A549 (cell line): ENCODE measurements around the gene CNKSR3. TPM values are rescaled to one million over a fixed set of nuclear protein-coding genes. Genes with fewer than 3 reads are reported as not detected.

ENCODE experiments used
- ATAC-seq, 2 experiments: fragments of 200-7000 bp in 1 of 2; fragments of >200 bp in 1 of 2; cut with Nextera tagmentation in 1 of 2; cut with Tn5 transposase in 1 of 2; 3 replicates each; pipeline versions ENCODE4 v1.8.0 to v1.9.1; 2018 to 2020; ENCODE audit warnings: mild to moderate bottlenecking in 1 of 2, moderate library complexity in 1 of 2
- CTCF ChIA-PET: fragments of 300-600 bp; sonication (Branson Sonifier 250); formaldehyde crosslinking; extraction: SDS; loops from one replicate; lab custom pipeline; 2021; ENCODE audit warnings: antibody characterized with exemption, inconsistent platforms; lab: Yijun Ruan, JAX
- POLR2A ChIA-PET: fragments of 350-600 bp; formaldehyde crosslinking; extraction: SDS; loops from one replicate; lab custom pipeline; 2021; ENCODE audit warnings: antibody characterized with exemption, inconsistent platforms; lab: Yijun Ruan, JAX
- DNase-seq, 2 experiments: peaks; one replicate each; pipeline versions ENCODE4 v3.0.0 to v3.0.0-alpha.2; 2011 to 2016; ENCODE audit warnings: low read depth in 1 of 2, low spot score in 1 of 2
- FAIRE-seq: peaks from 2 replicates; lab custom pipeline; 2011; peaks lifted over from hg19 to GRCh38; lab: Jason Lieb, UNC
- H3K27ac ChIP-seq, 2 experiments: fragments of >200 bp; sonication (Bioruptor Twin); formaldehyde crosslinking; 3 replicates each; pipeline ENCODE4 v1.5.1; 2016 to 2017
- H3K4me1 ChIP-seq: fragments of >200 bp; sonication (Bioruptor Twin); formaldehyde crosslinking; 3 replicates; pipeline ENCODE4 v1.6.1; 2016
- H3K4me2 ChIP-seq: fragments of >200 bp; sonication (Bioruptor Twin); formaldehyde crosslinking; 3 replicates; pipeline ENCODE4 v1.6.1; 2016
- H3K4me3 ChIP-seq: fragments of >200 bp; sonication (Bioruptor Twin); formaldehyde crosslinking; 3 replicates; pipeline ENCODE4 v1.5.1; 2016
- H3K9me3 ChIP-seq: fragments of >200 bp; sonication (Bioruptor Twin); formaldehyde crosslinking; 3 replicates; pipeline ENCODE4 v1.6.1; 2016
- EP300 ChIP-seq, 2 experiments: fragments of >200 bp; sonication (Bioruptor Twin); formaldehyde crosslinking; IDR thresholded peaks; 2 replicates in 1 of 2; 3 replicates in 1 of 2; pipeline ENCODE4 v1.6.1; 2016 to 2017
- FOXS1 ChIP-seq: fragments of 250-450 bp; sonication (Bioruptor Pico); IDR thresholded peaks from 2 replicates; pipeline ENCODE4 v1.5.0; 2020; ENCODE audit warnings: mild to moderate bottlenecking, moderate library complexity
- WGBS: methylation state at CpG from one replicate; pipeline ENCODE4 v1.1.6; 2017; ENCODE audit errors: missing lambda C conversion rate; 5-methylcytosine and 5-hydroxymethylcytosine counted together
- polyA plus RNA-seq, 4 experiments: library from polyadenylated mRNA; depleted of rRNA in 3 of 4; stranded (reverse); fragments of >200 nt; fragmentation: RNase III in 1 of 4; extraction: RNeasy Plus Mini Kit Qiagen cat#74134 plus additional on column Dnase treatment in 1 of 4; gene quantifications; 2 replicates in 3 of 4; 3 replicates in 1 of 4; pipeline ENCODE4 v1.2.3, GENCODE V29; 2011 to 2017
- small RNA-seq, 6 experiments: library from RNA; depleted of rRNA; stranded (forward); fragments of <200 nt; gene quantifications; one replicate each; pipeline ENCODE3, GENCODE V24; 2012
- TF ChIP-seq, protein P1 (sequence below): fragments of 200-600 bp; sonication (generic); IDR thresholded peaks from 2 replicates; pipeline ENCODE4 v1.6.1; 2016; ENCODE audit warnings: antibody characterized with exemption, mild to moderate bottlenecking, moderate library complexity
- TF ChIP-seq, protein P2 (sequence below): fragments of 450-650 bp; IDR thresholded peaks from 2 replicates; pipeline ENCODE4 v1.6.1; 2014; ENCODE audit warnings: antibody characterized with exemption
- TF ChIP-seq, protein P3 (sequence below): IDR thresholded peaks from 2 replicates; pipeline ENCODE4 v1.6.1; 2012; ENCODE audit warnings: low read depth, borderline replicate concordance

The CNKSR3 gene
- polyA plus RNA-seq, 2 of the 4 experiments (the other 2 are of a cell fraction), result 2.9 to 3.5 TPM

DNA sequence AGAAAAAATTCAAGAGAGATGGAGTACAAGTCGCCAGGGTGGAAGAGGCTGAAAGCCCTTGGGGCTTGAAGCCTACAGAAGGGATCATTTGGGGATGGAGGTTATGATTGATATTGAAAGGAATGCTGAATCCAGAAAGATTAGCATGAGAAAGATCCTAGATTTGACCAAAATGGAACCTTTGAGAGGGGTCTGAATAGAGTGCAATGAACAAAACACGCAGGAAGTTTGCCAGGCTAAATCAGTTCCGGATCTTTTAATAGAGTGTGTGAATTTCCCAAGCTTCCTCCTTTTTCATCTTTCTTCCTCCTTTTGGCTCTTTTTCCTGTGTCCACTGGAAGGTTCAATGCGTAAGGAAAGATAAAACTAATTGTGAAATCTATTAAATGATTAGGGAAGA lies 169.1 kb downstream of the CNKSR3 start:
- WGBS, result 78% methylated on average over 4 of the region's 4 CpGs
- ATAC-seq (no peak), DNase-seq (no peak), FAIRE-seq (no peak)
- Histone ChIP-seq H3K9me3 (0 out of 3 replicates have a peak, but pooled peaks cover 2% of the 10 kb centered on the region), H3K4me2 (no peak overlapping the region), H3K4me1 (no peaks in the 10 kb centered on the region)
- ChIA-PET POLR2A (no interaction called here), CTCF (no interaction called here)
- TF ChIP-seq EP300 (IDR thresholded peaks at IDR 0.05) (no peak), FOXS1 (CRISPR knock-in tag) (no peak)
- TF ChIP-seq, protein P1, sequence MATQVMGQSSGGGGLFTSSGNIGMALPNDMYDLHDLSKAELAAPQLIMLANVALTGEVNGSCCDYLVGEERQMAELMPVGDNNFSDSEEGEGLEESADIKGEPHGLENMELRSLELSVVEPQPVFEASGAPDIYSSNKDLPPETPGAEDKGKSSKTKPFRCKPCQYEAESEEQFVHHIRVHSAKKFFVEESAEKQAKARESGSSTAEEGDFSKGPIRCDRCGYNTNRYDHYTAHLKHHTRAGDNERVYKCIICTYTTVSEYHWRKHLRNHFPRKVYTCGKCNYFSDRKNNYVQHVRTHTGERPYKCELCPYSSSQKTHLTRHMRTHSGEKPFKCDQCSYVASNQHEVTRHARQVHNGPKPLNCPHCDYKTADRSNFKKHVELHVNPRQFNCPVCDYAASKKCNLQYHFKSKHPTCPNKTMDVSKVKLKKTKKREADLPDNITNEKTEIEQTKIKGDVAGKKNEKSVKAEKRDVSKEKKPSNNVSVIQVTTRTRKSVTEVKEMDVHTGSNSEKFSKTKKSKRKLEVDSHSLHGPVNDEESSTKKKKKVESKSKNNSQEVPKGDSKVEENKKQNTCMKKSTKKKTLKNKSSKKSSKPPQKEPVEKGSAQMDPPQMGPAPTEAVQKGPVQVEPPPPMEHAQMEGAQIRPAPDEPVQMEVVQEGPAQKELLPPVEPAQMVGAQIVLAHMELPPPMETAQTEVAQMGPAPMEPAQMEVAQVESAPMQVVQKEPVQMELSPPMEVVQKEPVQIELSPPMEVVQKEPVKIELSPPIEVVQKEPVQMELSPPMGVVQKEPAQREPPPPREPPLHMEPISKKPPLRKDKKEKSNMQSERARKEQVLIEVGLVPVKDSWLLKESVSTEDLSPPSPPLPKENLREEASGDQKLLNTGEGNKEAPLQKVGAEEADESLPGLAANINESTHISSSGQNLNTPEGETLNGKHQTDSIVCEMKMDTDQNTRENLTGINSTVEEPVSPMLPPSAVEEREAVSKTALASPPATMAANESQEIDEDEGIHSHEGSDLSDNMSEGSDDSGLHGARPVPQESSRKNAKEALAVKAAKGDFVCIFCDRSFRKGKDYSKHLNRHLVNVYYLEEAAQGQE, result no peak
- TF ChIP-seq, protein P2, sequence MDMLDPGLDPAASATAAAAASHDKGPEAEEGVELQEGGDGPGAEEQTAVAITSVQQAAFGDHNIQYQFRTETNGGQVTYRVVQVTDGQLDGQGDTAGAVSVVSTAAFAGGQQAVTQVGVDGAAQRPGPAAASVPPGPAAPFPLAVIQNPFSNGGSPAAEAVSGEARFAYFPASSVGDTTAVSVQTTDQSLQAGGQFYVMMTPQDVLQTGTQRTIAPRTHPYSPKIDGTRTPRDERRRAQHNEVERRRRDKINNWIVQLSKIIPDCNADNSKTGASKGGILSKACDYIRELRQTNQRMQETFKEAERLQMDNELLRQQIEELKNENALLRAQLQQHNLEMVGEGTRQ, result no peak
- TF ChIP-seq, protein P3, sequence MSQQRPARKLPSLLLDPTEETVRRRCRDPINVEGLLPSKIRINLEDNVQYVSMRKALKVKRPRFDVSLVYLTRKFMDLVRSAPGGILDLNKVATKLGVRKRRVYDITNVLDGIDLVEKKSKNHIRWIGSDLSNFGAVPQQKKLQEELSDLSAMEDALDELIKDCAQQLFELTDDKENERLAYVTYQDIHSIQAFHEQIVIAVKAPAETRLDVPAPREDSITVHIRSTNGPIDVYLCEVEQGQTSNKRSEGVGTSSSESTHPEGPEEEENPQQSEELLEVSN, result no peak
- TF ChIP-seq, all 56 proteins: peak for 0
- H3K4me3 ChIP-seq, result no peak overlapping the region
- no peak overlapping the region for H3K27ac ChIP-seq

Small RNAs within 50 kb of the gene (small RNA-seq; reads per million reads assigned to genes)
- 0 to 0.19 (median 0) reads per million in 6 experiments for gene AL357075.2

Other genes starting within 250 kb of the CNKSR3 start
- gene IPCEF1, start 153.9 kb downstream of the CNKSR3 start, polyA plus RNA-seq (2011; rRNA removed), result 0.01 TPM in 1 of 2 replicates, not detected in the other
- not detected in 3 replicates for gene IPCEF1, start 153.9 kb downstream of the CNKSR3 start, polyA plus RNA-seq (2017; fragmentation: RNase III; extraction: RNeasy Plus Mini Kit Qiagen cat#74134 plus additional on column Dnase treatment)
- 22.4 and 27.3 TPM in 2 replicates for gene SCAF8, start 222.7 kb upstream of the CNKSR3 start, polyA plus RNA-seq (2011; rRNA removed)
- gene SCAF8, start 222.7 kb upstream of the CNKSR3 start, polyA plus RNA-seq (2017; fragmentation: RNase III; extraction: RNeasy Plus Mini Kit Qiagen cat#74134 plus additional on column Dnase treatment), result 13.4 to 15.0 TPM (median 14.2 TPM) in 3 replicates